ENCODE measurements around the gene MYOCD.

- TF ChIP-seq EZH2 (IDR thresholded peaks at IDR 0.05; ENCODE audit: borderline replicate concordance, low read length) (no peak), CTCF (conservative IDR thresholded peaks at IDR 0.05 in 1 of 2, IDR thresholded peaks at IDR 0.05 in 1 of 2; ENCODE audit: extremely low read depth in 1 of 2, insufficient read depth in 1 of 2, low read depth in 1 of 2, low read length in 2 of 2) (no peak)
Measured at GRCh38 chr17:12686486-12686885, 20.8 kb downstream of the MYOCD start.

All from mammary epithelial cell (primary cell).